CD4-positive, alpha-beta T cell (primary cell): ENCODE measurements around the gene AGPAT3. TPM values are rescaled to one million over a fixed set of nuclear protein-coding genes. Genes with fewer than 3 reads are reported as not detected.
A peak's percentile ranks its signal among the peaks of the same experiment; 100 is the strongest.
"Not testable (repeated sequence)": the region's sequence is repeated elsewhere in the genome, so short reads cannot be mapped to it uniquely, and the experiment has no call there.

ENCODE experiments used
- ATAC-seq: fragments of 200-7000 bp; cut with Tn5 transposase; one replicate; pipeline ENCODE4 v1.10.0; 2022; ENCODE audit warnings: mild to moderate bottlenecking; ENCODE audit not compliant: poor library complexity
- CTCF ChIA-PET: fragments of 350-600 bp; sonication (Branson Sonifier 250); formaldehyde crosslinking; loops from one replicate; lab custom pipeline; 2021; ENCODE audit warnings: antibody characterized with exemption, inconsistent platforms; lab: Charles Lee
- POLR2A ChIA-PET: fragments of 350-600 bp; sonication (Branson Sonifier 250); formaldehyde crosslinking; loops from one replicate; lab custom pipeline; 2021; ENCODE audit warnings: antibody characterized with exemption, inconsistent platforms; lab: Charles Lee
- DNase-seq, 14 experiments: peaks; one replicate each; pipeline ENCODE4 v3.0.0-alpha.2; 2013 to 2020; ENCODE audit warnings: mixed read lengths in 2 of 14
- H3K27ac ChIP-seq, 2 donors: one replicate each; pipeline versions ENCODE4 v1.5.1 to v1.7.0; 2013; ENCODE audit warnings: low read length in 2 of 2, low read depth in 1 of 2, mild to moderate bottlenecking in 1 of 2
- H3K27me3 ChIP-seq, 2 experiments: 1 replicate in 1 of 2; 2 replicates in 1 of 2; pipeline versions ENCODE4 v1.6.1 to v1.7.0; 2013; ENCODE audit warnings: low read length in 2 of 2, control low read depth in 1 of 2, mild to moderate bottlenecking in 1 of 2, moderate library complexity in 1 of 2; ENCODE audit not compliant: insufficient read depth in 2 of 2, control insufficient read depth in 1 of 2
- H3K36me3 ChIP-seq: one replicate; pipeline ENCODE4 v1.6.1; 2013; ENCODE audit warnings: low read length, control low read depth; ENCODE audit not compliant: insufficient read depth
- H3K4me1 ChIP-seq: one replicate; pipeline ENCODE4 v1.6.1; 2013; ENCODE audit warnings: low read length, control low read depth; ENCODE audit not compliant: insufficient read depth
- H3K4me3 ChIP-seq: one replicate; pipeline ENCODE4 v1.5.1; 2013; ENCODE audit warnings: mild to moderate bottlenecking, low read length, moderate library complexity
- H3K9me3 ChIP-seq, 2 experiments: 1 replicate in 1 of 2; 2 replicates in 1 of 2; pipeline versions ENCODE4 v1.6.1 to v1.7.0; 2013; ENCODE audit warnings: low read length in 2 of 2, mild to moderate bottlenecking in 2 of 2, control low read depth in 1 of 2, moderate library complexity in 1 of 2; ENCODE audit not compliant: control insufficient read depth in 1 of 2, insufficient read depth in 1 of 2
- H3K27ac Mint-ChIP-seq: one replicate; pipeline ENCODE4 v1.8.0; 2020; ENCODE audit warnings: mixed read lengths
- H3K27me3 Mint-ChIP-seq: one replicate; pipeline ENCODE4 v1.8.0; 2021; ENCODE audit warnings: mixed read lengths
- H3K36me3 Mint-ChIP-seq: one replicate; pipeline ENCODE4 v1.8.0; 2021; ENCODE audit warnings: low read depth, mixed read lengths
- H3K4me1 Mint-ChIP-seq: one replicate; pipeline ENCODE4 v1.8.0; 2021; ENCODE audit warnings: low read depth, mixed read lengths
- H3K4me3 Mint-ChIP-seq: one replicate; pipeline ENCODE4 v1.8.0; 2020; ENCODE audit warnings: mild to moderate bottlenecking, mixed read lengths
- H3K9me3 Mint-ChIP-seq: one replicate; pipeline ENCODE4 v1.8.0; 2020; ENCODE audit warnings: mixed read lengths
- intact Hi-C, 2 experiments: fragments of 100-400 bp; cut with DNase I in 1 of 2; cut with micrococcal nuclease in 1 of 2; formaldehyde crosslinking; loops; one replicate each; pipeline versions ENCODE4 v1.15.1 to v1.9.0; 2023 to 2025; cut with DNase I, micrococcal nuclease
- total RNA-seq, 174 experiments: library from RNA in 2 of 174; stranded (reverse) in 2 of 174; gene quantifications; one replicate each; pipeline ENCODE4 v1.2.3 and lab custom pipeline; 2021 to 2026
- TF ChIP-seq, protein P1 (sequence below): fragments of 200-600 bp; IDR thresholded peaks from one replicate; pipeline ENCODE4 v1.8.0; 2022; ENCODE audit warnings: antibody characterized with exemption, mild to moderate bottlenecking

AGPAT3 gene
- total RNA-seq, 2 experiments from 2014 or later, result 40.8 to 43.4 TPM

DNA sequence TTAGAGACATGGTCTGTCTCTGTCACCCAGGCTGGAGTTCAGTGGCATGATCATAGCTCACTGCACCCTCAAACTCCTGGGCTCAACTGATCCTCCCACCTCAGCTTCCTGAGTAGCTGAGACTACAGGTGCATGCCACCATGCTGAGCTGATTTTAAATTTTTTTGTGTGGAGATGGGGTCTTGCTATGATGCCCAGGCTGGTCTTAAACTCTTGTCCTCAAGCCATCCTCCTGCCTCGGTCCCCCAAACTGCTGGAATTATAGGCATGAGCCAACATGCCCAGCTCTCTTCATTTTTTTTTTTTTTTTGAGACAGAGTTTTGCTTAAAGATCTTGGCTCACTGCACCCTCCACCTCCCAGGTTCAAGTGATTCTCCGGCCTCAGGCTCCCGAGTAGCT is 24.8 kb upstream of the AGPAT3 start:
- ChIA-PET CTCF (no interaction called here), POLR2A (no interaction called here)
- no peaks in the 10 kb centered on the region for H3K4me1 ChIP-seq
- H3K36me3 Mint-ChIP-seq, result no peaks in the 10 kb centered on the region
- H3K4me3 ChIP-seq, result no peak overlapping the region
- H3K36me3 ChIP-seq, result no peaks in the 10 kb centered on the region
- H3K9me3 ChIP-seq, result no peaks in the 10 kb centered on the region
- H3K4me1 Mint-ChIP-seq, result no peaks in the 10 kb centered on the region
- ATAC-seq (no peak), DNase-seq (no peak)
- peaks cover 31% of the 10 kb centered on the region for H3K27me3 Mint-ChIP-seq
- TF ChIP-seq, protein P1, sequence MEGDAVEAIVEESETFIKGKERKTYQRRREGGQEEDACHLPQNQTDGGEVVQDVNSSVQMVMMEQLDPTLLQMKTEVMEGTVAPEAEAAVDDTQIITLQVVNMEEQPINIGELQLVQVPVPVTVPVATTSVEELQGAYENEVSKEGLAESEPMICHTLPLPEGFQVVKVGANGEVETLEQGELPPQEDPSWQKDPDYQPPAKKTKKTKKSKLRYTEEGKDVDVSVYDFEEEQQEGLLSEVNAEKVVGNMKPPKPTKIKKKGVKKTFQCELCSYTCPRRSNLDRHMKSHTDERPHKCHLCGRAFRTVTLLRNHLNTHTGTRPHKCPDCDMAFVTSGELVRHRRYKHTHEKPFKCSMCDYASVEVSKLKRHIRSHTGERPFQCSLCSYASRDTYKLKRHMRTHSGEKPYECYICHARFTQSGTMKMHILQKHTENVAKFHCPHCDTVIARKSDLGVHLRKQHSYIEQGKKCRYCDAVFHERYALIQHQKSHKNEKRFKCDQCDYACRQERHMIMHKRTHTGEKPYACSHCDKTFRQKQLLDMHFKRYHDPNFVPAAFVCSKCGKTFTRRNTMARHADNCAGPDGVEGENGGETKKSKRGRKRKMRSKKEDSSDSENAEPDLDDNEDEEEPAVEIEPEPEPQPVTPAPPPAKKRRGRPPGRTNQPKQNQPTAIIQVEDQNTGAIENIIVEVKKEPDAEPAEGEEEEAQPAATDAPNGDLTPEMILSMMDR, result no peak
- H3K27ac ChIP-seq, result no peak overlapping the region
- intact Hi-C loops, result no loop called here
- H3K27me3 ChIP-seq, result peaks cover 5 to 14% of the 10 kb centered on the region in 2 experiments
- no peak overlapping the region for H3K4me3 Mint-ChIP-seq
- no peak overlapping the region for H3K27ac Mint-ChIP-seq
- no peaks in the 10 kb centered on the region for H3K9me3 Mint-ChIP-seq

DNA sequence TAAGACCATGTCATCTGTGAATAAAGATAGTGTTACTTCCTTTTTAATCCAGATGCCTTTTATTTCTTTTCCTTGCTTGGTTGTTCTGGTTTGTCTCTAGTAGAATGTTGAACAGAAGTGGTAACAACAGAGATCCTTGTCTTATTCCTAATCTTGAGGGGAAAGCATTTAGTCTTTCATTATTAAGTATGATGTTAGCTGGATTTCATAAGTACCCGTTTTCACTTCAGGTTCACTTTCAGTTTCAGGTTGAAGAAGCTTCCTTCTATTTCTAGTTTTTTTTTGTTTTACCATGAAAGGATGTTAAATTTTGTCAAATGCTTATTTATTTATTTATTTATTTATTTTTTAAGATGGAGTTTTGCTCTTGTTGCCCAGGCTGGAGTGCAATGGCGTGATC is 22.3 kb upstream of the AGPAT3 start:
- H3K4me1 Mint-ChIP-seq, result no peaks in the 10 kb centered on the region
- ChIA-PET CTCF (interaction anchor here (1.3 kb wide), 1 partner anchor 132 kb away, joined by 3 read pairs; no protein-coding TSS in a partner anchor), POLR2A (no interaction called here)
- H3K27ac Mint-ChIP-seq, result no peak overlapping the region
- no peaks in the 10 kb centered on the region for H3K9me3 Mint-ChIP-seq
- H3K27me3 Mint-ChIP-seq, result peaks cover 8% of the 10 kb centered on the region
- Histone ChIP-seq H3K27me3 (no peaks in the 10 kb centered on the region), H3K9me3 (no peaks in the 10 kb centered on the region), H3K27ac (no peak overlapping the region), H3K4me3 (no peak overlapping the region), H3K4me1 (no peaks in the 10 kb centered on the region), H3K36me3 (no peaks in the 10 kb centered on the region)
- H3K4me3 Mint-ChIP-seq, result no peak overlapping the region
- DNase-seq (peak in 1 of 14 experiments; percentile 35), ATAC-seq (no peak)
- H3K36me3 Mint-ChIP-seq, result no peaks in the 10 kb centered on the region
- intact Hi-C loops, result no loop called here
- TF ChIP-seq, protein P1, result no peak

DNA sequence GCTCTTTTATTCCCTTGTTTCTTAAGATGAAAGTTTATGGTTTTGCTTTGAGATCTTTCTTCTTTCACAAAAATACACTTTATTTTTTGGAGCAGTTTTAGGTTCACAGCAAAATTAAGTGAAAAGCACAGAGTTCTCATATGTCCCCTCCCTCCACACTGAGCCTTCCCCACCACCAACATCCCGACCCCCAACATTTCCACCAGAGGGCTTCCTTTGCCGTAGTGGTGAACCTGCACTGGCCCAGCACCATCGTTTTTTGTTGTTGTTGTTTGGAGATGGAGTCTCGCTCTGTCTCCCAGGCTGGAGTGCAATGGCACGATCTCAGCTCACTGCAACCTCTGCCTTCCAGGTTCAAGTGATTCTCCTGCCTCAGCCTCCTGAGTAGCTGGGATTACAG is 20.1 kb upstream of the AGPAT3 start:
- H3K4me1 Mint-ChIP-seq, H3K27ac ChIP-seq, H3K27me3 Mint-ChIP-seq, ATAC-seq, H3K36me3 ChIP-seq, H3K4me3 Mint-ChIP-seq, H3K36me3 Mint-ChIP-seq, H3K9me3 Mint-ChIP-seq, H3K27me3 ChIP-seq, CTCF ChIA-PET, DNase-seq, intact Hi-C loops, H3K4me3 ChIP-seq, H3K9me3 ChIP-seq, H3K4me1 ChIP-seq, POLR2A ChIA-PET, H3K27ac Mint-ChIP-seq: not testable (repeated sequence)

DNA sequence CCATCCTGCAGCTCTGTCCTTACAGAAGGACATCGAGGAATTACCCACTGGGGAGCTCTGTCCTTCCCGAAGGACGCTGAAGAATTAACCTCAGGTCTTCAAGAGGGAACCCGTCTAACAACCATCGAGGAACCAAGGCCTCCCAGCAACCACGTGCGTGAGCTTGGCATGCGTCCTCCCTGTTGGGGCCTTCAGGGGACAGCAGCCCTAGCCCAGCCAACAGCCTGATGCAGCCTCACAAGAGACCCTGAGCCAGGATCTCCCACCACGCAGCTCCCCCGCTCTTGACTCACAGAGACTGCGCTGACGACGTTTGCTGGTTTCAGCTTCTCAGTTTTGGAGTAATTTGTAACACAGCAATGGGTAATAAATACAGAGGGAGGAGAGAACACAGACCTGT is 19.6 kb upstream of the AGPAT3 start:
- CTCF ChIA-PET, result interaction anchor here (1.0 kb wide), 1 partner anchor 130 kb away, joined by 3 read pairs; no protein-coding TSS in a partner anchor
- intact Hi-C loops, result no loop called here
- H3K9me3 Mint-ChIP-seq, result no peaks in the 10 kb centered on the region
- Histone ChIP-seq H3K36me3 (no peaks in the 10 kb centered on the region), H3K4me1 (no peaks in the 10 kb centered on the region), H3K27me3 (no peaks in the 10 kb centered on the region), H3K9me3 (peaks cover 0 to 4% of the 10 kb centered on the region in 2 experiments), H3K4me3 (no peak overlapping the region), H3K27ac (no peak overlapping the region)
- TF ChIP-seq, protein P1, result no peak
- no peaks in the 10 kb centered on the region for H3K27me3 Mint-ChIP-seq
- no peak for DNase-seq
- H3K36me3 Mint-ChIP-seq, result no peaks in the 10 kb centered on the region
- H3K4me3 Mint-ChIP-seq, result no peak overlapping the region
- H3K27ac Mint-ChIP-seq, result no peak overlapping the region
- no peak for ATAC-seq
- POLR2A ChIA-PET, result no interaction called here
- no peaks in the 10 kb centered on the region for H3K4me1 Mint-ChIP-seq
